Measurements from ENCODE around the gene FCGR3B.
"Not testable (repeated sequence)": the region's sequence is repeated elsewhere in the genome, so short reads cannot be mapped to it uniquely, and the experiment has no call there.

The FCGR3B gene

GRCh38 chr1:161631076-161631475 lies at the start of gene FCGR3B:
Gene FCGR3B, minus strand, starts transcription at chr1:161631176. Its CDS starts 82 bp downstream, at chr1:161631094.
- DNase-seq (ENCODE audit: low read depth), result no peak
- no peak within 1 kb of the TSS for H3K4me3 ChIP-seq (ENCODE audit: low read depth, low read length)

DNA sequence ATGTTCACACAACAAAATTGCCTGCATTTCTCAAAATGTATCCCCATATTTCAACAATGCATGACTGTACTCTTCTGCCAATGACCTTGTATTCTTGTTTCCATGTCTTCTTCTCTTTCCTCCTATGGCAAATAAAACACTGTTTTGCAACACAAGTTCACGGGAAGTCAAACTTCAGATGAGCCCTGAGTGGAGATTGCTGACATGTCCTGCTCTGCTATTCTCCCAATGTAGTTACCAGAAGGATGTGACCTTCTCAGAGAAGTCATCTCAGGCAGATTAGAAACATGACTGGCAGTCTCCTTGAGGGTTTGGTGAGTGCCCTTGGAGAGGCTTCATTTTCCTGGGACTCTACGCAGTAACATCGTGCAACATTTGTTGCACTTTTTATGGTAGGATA lies 47.5 kb upstream of the FCGR3B start:
- H3K4me3 ChIP-seq (ENCODE audit: low read depth, low read length), result no peak overlapping the region
- no peak for DNase-seq (ENCODE audit: low read depth)

DNA sequence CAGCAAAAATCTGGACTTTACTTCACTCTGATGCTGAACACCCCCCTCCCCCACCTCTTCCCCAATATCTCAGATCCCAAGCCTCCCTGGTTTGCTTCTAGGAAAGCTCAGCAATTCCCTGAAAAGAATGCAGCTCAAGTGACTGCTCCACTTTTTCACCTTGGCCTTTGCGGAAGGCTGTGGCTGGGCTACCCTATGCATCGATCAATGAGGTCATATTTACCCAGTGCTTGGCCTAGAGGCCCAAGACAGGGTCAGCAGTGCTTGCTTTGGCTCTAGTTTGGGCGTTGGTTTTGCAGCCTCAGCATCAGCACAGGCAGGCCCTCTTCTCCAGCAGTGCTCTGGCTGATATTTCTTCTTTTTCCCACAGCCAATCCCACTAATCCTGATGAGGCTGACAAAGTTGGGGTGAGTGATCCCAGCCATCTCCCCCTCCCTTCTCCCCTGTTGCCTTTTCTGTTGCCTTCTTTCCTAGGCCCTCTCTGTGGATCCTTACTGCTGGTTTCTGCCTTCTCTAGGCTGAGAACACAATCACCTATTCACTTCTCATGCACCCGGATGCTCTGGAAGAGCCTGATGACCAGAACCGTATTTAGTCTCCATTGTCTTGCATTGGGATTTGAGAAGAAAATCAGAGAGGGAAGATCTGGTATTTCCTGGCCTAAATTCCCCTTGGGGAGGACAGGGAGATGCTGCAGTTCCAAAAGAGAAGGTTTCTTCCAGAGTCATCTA lies 46.1 kb upstream of the FCGR3B start:
- no peak for DNase-seq (ENCODE audit: low read depth)
- H3K4me3 ChIP-seq (ENCODE audit: low read depth, low read length), result no peak overlapping the region

DNA sequence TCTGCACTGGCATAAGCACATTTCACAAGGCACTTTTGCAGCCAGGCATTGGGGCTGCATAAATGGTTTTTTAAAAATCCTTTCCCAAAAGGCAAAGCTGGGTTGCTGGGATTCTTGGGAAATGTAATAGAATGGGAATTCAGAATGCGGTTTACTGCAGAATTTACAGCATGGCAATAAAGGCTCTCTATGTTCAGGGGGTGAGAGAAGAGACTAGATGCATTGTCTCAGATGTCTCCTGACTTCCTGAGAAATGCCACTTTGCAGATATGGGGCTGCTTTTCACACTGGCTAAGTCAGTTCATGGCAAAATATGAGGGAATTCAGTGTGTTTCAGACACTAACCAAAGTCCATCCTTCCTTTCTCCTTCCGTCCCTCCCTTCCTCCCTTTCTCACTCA lies 45.5 kb upstream of the FCGR3B start:
- H3K4me3 ChIP-seq (ENCODE audit: low read depth, low read length), result no peak overlapping the region
- no peak for DNase-seq (ENCODE audit: low read depth)

- H3K4me3 ChIP-seq (ENCODE audit: low read depth, low read length); DNase-seq (ENCODE audit: low read depth): not testable (repeated sequence)
These were observed 43.9 kb upstream of the FCGR3B start for GRCh38 chr1:161674908-161675307.

GRCh38 chr1:161674447-161674846 lies 43.5 kb upstream of the FCGR3B start:
- not testable (repeated sequence) for DNase-seq (ENCODE audit: low read depth); H3K4me3 ChIP-seq (ENCODE audit: low read depth, low read length)

- not testable (repeated sequence) for DNase-seq (ENCODE audit: low read depth); H3K4me3 ChIP-seq (ENCODE audit: low read depth, low read length)
These were observed 42.5 kb upstream of the FCGR3B start for GRCh38 chr1:161673437-161673836.

DNA sequence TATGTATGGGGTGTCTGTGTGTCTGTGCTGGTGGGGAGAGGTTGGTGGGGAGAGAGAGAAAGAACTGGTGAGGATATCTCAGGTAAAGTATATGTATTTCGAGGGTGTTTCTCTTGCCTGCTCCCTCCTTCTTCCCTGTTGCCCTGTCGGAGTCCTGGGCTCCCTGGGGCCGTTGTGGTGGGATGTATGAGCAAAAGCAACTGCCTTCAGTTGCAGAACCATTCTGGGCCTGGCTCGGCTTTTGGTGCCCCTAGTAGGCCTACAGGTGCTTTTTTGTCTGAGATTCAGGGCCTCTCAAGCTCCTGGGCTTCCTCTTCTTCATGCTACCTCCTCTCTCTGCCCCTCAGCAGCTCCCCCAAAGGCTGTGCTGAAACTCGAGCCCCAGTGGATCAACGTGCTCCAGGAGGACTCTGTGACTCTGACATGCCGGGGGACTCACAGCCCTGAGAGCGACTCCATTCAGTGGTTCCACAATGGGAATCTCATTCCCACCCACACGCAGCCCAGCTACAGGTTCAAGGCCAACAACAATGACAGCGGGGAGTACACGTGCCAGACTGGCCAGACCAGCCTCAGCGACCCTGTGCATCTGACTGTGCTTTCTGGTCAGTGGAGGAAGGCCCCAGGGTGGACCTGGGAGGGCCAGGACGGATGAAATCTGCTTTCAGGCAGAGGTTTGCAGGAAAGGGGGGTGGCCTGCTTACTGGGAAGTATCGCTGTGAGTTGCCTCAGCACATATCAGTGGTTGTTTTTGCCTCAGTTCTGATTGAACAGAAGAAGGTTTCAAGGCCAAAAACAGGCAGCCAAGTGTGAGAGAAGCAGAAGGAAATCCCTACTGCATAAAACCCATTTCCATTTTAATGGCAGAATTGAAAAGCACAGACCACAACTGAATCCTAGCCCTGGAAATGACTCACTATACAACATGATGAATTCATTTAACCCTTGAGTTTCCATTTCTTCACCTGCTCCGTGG lies 40.4 kb upstream of the FCGR3B start:
- not testable (repeated sequence) for H3K4me3 ChIP-seq (ENCODE audit: low read depth, low read length); DNase-seq (ENCODE audit: low read depth)

DNA sequence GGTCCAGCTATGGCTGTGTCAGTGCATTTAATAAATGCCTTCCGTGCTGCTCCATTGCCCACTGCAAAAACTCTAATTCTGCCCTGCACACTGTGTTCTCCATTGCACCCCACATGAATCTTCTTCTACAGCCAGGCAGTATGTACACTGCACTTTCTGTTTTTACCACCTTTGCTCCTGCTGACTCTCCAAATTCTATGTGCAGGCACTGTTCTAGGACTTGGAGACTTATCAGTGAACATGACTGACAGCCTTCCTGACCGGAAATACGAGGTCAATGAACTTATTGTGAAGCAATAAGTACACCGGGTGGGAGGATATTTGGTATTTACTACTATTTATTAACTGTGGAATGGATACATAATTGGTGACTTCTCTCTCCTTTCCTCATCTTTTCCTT lies 33.7 kb upstream of the FCGR3B start:
- DNase-seq (ENCODE audit: low read depth); H3K4me3 ChIP-seq (ENCODE audit: low read depth, low read length): not testable (repeated sequence)

GRCh38 chr1:161663569-161663968 lies 32.6 kb upstream of the FCGR3B start:
- DNase-seq (ENCODE audit: low read depth); H3K4me3 ChIP-seq (ENCODE audit: low read depth, low read length): not testable (repeated sequence)

DNA sequence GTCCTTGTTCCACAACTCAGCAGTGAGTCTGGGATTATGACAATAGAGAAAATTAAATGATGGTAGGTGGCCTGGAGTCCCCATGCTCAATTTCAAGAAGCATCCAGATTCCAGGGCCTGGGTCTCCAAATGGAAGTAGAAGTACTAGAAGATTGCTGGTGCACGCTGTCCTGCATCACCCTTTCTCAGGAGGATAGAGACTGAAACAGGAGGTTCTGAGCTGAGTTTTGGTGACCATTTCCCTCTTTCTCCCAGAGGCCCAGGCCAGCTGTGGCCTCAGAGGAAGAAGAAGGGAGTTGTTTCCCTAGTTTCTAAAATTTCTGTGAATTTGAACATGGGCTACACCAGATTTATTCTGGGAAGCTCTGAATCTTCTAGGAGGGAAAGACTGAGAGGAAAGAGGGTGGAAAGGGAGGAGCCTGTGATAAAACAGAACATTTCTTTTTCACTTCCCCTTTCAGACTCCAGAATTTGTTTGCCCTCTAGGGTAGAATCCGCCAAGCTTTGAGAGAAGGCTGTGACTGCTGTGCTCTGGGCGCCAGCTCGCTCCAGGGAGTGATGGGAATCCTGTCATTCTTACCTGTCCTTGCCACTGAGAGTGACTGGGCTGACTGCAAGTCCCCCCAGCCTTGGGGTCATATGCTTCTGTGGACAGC lies 31.8 kb upstream of the FCGR3B start, which contains the start of gene FCGR2B:
Gene FCGR2B, plus strand, starts transcription at position 460 of the 656 bp plus-strand sequence. Its CDS starts 99 bp downstream, at position 559.
- not testable (repeated sequence) for H3K4me3 ChIP-seq (ENCODE audit: low read depth, low read length); DNase-seq (ENCODE audit: low read depth)

- not testable (repeated sequence) for H3K4me3 ChIP-seq (ENCODE audit: low read depth, low read length); DNase-seq (ENCODE audit: low read depth)
These were observed 30.8 kb upstream of the FCGR3B start for GRCh38 chr1:161661660-161662311.

DNA sequence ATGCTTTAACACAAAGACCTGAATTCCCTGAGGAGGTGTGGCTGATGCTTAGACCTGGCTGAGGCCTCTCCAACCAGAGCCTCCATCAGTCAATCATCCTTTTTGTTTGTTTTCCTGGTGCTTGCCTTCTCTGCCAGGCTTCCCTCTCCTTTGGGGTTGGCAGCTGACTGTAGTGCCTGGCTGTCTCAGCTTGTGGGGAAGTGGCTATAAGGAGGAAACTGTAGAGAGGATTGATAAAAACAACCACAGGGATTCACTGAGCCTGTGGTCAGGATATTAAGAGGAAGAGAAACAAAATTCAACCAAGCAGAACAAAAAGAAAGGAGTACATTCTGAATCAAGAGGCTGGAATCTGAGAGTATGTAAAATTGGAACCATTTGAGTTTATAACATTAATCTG lies 27.5 kb upstream of the FCGR3B start:
- H3K4me3 ChIP-seq (ENCODE audit: low read depth, low read length); DNase-seq (ENCODE audit: low read depth): not testable (repeated sequence)

GRCh38 chr1:161653971-161654370 lies 23.0 kb upstream of the FCGR3B start:
- not testable (repeated sequence) for H3K4me3 ChIP-seq (ENCODE audit: low read depth, low read length); DNase-seq (ENCODE audit: low read depth)

DNA sequence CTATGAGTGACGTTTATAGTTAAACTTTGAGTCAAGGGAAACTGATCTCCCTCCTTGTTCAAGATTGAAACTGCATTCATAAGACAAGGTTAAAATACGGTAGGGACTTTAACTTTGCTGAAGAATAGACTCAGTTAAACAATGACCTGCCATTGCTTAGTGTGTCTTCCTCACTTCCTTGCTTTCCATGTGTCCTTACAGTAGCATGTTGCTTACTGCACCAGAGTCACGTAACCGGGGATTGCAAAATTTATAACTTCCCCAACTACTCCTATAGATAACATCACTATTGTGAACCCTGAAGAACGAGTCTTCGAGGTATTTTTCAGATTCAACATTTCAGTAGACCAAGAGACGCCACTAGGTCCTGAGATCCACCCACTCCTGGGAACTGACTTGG lies 22.6 kb upstream of the FCGR3B start:
- DNase-seq (ENCODE audit: low read depth); H3K4me3 ChIP-seq (ENCODE audit: low read depth, low read length): not testable (repeated sequence)

DNA sequence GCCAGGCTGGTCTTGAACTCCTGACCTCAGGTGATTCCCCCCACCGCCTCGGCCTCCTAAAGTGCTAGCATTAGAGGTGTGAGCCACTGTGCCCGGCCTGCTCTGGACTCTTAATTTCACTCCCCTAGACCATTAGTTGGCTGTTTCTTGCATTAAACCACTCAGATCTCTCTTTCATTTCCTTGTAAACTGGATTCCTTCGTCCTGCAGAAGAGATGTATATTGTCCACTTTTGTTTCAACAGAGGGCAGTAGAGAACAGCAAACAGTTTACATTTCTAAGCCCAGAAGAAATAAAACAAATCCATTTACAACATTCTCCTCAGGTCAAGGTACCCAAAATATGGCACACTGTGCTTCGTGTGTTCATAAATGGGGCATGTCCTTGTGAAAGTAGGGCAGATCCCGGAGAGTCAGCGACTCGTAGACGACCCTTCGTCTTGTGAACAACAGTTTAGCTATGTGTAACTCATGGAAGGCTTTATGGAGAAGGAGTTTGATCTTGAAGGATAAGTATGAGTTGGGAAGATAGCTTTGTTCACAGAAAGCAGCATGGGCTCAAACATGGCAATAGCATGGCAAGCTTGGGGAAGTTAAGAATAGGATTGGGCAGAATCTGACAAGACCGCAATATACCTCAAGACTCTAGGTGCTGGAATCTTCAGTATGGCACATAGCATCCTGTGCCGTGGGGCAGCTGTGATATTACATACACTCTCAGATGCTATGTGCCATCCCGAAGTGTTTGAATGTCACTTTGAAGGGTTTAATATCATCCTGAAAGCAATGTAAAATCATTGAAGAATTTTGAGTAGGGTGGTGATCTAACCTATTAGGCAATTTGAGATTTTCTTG lies 16.8 kb upstream of the FCGR3B start:
- not testable (repeated sequence) for H3K4me3 ChIP-seq (ENCODE audit: low read depth, low read length); DNase-seq (ENCODE audit: low read depth)

DNA sequence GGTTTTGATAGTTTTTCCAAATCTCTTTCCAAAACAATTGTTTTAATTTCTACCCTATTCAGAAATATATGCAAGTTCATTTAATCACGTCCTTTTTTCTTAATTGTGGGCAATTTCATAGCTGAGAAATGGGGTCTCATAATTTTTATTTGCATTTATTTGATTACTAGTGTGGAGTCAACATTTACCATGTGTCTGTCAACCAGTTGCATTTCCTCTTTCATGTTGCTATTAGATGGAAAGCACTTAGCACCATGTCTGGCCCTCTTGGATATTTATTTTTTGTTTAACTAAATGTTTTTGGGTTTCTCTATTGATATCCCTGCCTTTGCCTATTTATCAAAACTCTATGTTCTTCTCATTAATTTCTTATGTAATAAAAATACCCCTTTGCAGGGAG lies 13.9 kb upstream of the FCGR3B start:
- H3K4me3 ChIP-seq (ENCODE audit: low read depth, low read length); DNase-seq (ENCODE audit: low read depth): not testable (repeated sequence)

DNA sequence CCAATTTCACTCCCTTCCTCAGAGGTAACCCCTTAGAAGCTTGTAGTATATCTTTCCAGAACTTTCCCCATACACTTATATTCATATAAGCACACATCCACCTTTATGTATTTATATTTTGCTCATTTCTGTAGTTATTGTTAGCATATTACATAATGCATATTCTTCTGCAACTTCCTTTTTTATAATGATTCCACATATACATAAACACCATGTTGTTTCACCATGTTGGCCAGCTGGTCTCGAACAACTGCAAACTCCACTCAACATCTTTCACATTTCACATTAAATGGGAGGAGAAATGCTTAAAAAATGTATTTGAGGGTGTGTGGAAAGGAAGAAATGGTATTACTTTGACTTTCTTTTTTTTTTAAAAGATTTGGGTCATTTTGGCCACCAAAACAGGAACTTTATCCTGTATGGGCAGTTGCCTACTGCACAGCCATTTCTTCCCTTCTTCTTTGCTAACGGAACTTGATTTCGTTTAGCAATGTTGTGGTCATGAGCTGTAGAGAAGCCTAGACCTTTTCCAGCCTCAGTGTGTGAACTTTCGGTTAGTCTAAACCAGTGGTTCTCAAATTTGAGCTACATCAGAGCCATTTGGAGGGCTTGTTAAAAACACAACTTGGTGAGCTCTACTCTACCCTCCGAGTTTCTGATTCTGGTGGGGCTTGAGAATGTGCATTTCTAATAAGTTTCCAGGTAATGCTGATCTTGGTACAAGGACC lies 12.7 kb upstream of the FCGR3B start:
- not testable (repeated sequence) for H3K4me3 ChIP-seq (ENCODE audit: low read depth, low read length); DNase-seq (ENCODE audit: low read depth)
